HPDE6-E6E7 (cell line): ENCODE results near the gene SUCLG2.

Experiments
- DNase-seq: peaks from one replicate; pipeline ENCODE4 v3.0.0; 2011; ENCODE audit warnings: missing footprints; ENCODE audit errors: extremely low spot score

Gene SUCLG2

GRCh38 chr3:67654099-67654843 lies at the start of gene SUCLG2:
Gene SUCLG2 (minus strand): TSS chr3:67654612. CDS start chr3:67654586, 26 bp downstream.
- DNase-seq, result no peak

GRCh38 chr3:67700596-67700995 lies 46.2 kb upstream of the SUCLG2 start:
- no peak for DNase-seq

DNA sequence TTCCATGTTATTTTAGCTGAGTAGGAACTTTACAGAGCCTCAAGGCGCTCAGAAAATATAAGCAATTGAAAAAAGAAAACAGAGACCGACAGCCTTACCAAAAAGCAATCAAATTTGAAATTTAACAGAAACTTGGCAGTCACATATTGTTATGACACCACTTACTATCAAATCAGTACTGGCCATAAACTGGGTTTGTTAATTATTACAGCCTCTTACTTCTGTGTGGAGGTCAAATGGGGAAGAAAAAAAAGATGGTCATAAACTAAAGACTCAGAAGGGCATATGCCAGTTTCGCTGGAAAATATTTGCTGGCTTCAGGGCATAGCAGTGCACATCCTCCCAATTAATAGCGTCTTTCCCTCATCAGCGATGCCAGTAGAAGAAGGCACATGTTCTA lies 45.5 kb upstream of the SUCLG2 start:
- no peak for DNase-seq

DNA sequence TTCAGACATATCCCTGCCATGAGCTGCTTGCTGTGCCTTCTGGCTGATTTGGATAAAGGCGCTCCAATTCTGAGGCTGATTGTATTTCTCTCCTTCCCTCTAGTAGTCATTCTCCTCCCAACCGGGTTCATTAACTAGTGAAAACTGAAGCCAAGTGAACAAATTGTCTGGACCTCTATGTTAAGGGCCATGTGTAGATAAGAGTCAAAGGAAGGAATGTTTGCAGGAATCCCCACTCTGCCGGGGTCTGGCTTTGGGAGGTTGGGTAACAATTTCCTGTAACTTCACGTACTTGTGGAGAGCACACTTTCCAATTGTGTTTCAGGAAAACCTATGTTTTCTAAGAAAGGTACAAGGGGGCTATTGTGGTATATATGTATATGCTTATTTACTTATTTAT lies 38.2 kb upstream of the SUCLG2 start:
- DNase-seq, result no peak

GRCh38 chr3:67691926-67692325 lies 37.5 kb upstream of the SUCLG2 start:
- DNase-seq, result no peak

GRCh38 chr3:67691207-67691606 lies 36.8 kb upstream of the SUCLG2 start:
- DNase-seq, result no peak

GRCh38 chr3:67689806-67690205 lies 35.4 kb upstream of the SUCLG2 start:
- DNase-seq, result no peak

GRCh38 chr3:67688231-67688630 lies 33.8 kb upstream of the SUCLG2 start:
- no peak for DNase-seq

DNA sequence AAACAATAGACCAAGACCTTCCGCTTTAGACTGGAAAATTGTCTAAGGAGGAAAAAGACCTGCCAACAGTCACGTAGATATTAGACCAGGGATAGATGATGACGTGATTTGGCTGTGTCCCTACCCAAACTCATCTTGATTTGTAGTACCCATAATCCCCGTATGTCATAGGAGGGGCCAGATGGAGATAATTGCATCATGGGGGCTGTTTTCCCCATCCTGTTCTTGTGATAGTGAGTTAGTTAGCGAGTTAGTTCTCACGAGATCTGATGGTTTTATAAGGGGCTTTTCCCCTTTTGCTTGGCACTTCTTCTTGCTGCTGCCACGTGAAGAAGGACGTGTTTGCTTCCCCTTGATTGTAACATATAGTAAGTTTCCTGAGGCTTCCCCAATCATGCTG lies 31.7 kb upstream of the SUCLG2 start:
- DNase-seq, result no peak

GRCh38 chr3:67685499-67685898 lies 31.1 kb upstream of the SUCLG2 start:
- DNase-seq, result no peak

DNA sequence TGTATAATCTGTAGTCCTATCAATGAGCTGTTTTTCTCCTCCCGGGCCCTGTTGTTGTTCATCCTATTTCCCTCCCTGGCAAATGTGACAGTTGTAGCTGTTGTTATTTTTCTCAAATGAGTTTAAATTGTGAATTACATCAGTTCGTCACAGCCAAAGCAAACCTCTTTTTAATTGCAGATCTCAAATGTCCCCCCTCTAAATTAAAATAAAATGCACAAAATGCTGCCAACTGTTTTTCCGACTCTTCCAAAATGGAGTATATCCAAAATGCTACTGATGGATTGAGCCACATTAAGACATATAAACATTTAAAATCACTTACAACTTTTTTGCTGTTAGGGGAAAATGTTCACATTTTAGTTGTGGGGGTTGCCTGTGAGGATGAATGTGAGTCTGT lies 29.8 kb upstream of the SUCLG2 start:
- DNase-seq, result no peak

DNA sequence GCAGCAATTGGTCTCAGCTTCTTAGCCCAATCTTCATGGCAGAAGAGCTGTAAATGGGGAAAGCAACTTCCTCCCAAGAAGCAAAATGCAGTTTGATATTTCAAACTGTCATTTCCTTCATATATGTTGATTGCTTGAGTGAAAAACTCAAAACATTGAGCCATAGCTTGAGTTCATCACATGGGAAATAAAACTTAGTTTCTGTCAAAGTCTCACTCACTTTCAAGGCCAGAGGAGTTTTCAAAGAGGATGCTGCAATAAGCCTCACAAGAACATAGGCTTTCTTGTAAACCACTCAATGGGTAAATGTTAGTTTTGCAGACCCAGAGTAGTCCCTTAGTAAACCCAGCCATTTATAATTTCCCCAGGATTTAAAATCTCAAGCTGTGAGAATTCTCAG lies 29.1 kb upstream of the SUCLG2 start:
- DNase-seq, result no peak

GRCh38 chr3:67678665-67679064 lies 24.3 kb upstream of the SUCLG2 start:
- DNase-seq, result no peak

- DNase-seq, result no peak
Observed at GRCh38 chr3:67674055-67674454, 19.6 kb upstream of the SUCLG2 start.

DNA sequence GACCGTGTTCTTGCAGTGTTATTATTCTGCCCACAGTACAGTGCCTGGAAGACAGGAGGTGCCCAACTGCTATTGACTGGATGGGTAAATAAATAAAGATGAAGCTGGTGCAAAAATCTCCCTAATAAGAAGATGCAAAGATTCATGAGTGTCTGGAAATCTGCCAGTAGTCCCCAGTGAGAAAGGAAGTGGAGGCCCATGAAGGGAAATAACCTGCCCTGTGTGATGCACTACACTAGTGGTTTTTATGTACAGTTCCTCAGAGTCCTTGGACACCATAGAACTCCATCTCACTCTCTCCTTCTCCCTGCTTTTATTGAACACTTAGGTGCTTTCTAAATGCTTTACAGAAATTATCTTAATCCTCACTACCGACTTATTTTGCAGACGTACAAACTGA lies 8.3 kb upstream of the SUCLG2 start:
- no peak for DNase-seq

DNA sequence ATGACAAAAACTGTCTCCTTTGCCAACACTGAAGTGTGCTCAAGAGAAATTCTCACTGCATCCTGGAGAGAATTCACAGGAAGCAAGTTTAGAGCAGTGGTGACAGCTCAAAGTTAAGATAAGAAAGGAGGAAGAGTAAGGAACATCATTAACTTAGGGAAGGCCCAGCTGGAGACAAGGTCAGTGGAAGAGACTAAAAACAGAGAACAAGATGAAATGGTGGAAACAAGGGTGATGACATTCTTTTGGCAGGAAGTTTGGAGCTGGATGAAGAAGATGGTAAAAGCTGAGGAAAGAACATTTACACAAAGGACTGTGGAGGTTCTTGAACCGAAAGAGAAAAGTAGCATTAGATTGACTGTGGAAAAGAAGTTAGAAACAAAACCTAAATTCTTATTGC lies 6.7 kb upstream of the SUCLG2 start:
- no peak for DNase-seq

- no peak for DNase-seq
Observed at GRCh38 chr3:67657192-67657591, 2.8 kb upstream of the SUCLG2 start.

DNA sequence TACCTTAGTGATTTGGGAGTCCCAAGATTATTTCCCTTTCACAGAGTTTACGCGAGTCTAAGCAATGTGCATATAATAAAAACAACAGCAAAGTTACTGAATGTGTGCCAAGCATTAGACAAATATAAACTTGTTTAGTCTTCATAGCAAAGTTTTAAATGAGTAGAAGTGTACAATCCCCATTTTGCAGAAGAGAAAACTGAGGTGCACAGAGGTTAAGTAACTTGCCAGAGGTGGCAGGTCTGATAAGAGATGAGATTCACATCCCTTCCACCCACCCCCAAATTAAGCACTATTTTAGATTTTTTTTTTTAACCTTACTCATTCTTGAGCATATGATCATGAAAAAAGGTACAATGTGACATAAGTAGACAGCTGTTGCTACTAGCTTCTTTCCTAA lies 2.2 kb upstream of the SUCLG2 start:
- DNase-seq, result no peak

DNA sequence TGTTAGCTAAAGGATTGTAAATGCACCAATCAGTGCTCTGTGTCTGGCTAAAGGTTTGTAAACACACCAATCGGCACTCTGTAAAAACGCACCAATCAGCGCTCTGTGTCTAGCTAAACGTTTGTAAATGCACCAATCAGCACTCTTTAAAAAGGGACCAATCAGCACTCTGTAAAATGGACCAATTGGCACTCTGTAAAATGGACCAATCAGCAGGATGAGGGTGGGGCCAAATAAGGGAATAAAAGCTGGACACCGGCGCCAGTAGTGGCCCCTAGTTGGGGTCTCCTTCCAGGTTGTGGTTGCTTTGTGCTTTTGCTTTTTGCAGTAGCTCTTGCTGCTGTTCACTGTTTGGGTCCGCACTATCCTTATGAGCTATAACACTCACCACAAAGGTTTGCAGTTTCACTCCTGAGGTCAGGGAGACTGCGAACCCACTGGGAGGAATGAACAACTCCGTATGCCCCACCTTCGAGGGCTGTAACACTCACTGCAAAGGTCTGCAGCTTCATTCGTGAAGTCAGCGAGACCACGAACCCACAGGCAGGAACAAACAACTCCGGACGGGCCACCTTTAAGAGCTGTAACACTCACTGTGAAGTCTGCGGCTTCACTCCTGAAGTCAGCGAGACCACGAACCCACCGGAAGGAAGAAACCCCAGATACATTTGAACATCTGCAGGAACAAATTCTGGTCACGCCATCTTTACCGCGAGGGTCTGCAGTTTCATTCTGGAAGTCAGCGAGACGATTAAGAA lies 1.1 kb upstream of the SUCLG2 start:
- no peak for DNase-seq

DNA sequence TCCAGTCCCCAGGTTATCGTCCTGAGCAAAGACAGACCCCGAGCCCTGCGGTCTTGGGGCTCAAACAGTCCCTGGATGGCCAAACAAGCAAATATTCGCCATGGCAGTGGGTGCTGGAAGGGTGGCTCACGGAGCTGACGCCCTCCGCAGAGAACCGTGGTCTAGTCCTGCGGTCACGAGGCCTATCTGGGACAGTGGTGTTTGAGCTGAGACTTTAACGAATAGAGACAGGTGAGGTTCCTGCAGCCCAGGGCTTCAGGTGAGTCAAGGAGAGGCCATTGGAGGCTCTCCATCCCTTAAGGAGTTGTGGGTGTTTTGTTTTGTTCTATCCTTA lies 399 bp upstream of the SUCLG2 start:
- DNase-seq, result no peak

- DNase-seq, result no peak
Observed at GRCh38 chr3:67653425-67654098, 850 bp downstream of the SUCLG2 start.

- DNase-seq, result no peak
Observed at GRCh38 chr3:67650084-67650483, 4.3 kb downstream of the SUCLG2 start.

- DNase-seq, result no peak
Observed at GRCh38 chr3:67649681-67650080, 4.7 kb downstream of the SUCLG2 start.
